T-helper 2 cell treated with Interferon-gamma antibody and Interleukin-4, amounts not matched to agents 100 ng/mL and 5 ng/mL, for 36 hours (primary cell): ENCODE results near the gene PREPL. TPM values are rescaled to one million over a fixed set of nuclear protein-coding genes. Genes with fewer than 3 reads are reported as not detected.

Experiments used
- total RNA-seq: library from RNA; stranded (reverse); gene quantifications from 2 replicates; pipeline ENCODE4 v1.2.3, GENCODE V29; 2022

The PREPL gene
- total RNA-seq, 1 donor from 2014 or later, result 23.8 TPM

Other genes with a start within 250 kb of the PREPL start
- gene PPM1B, start 192.6 kb downstream of the PREPL start, total RNA-seq, result 46.5 and 48.1 TPM in 2 replicates
- 0.32 and 0.66 TPM in 2 replicates for gene SLC3A1, start 86.0 kb downstream of the PREPL start, total RNA-seq
- gene CAMKMT, start 453 bp upstream of the PREPL start, total RNA-seq, result 12.0 and 12.5 TPM in 2 replicates